Neutrophil (primary cell): ENCODE measurements around the gene HOXA2.

Source experiments
- H3K27ac ChIP-seq: fragments of 200-600 bp; sonication (generic); 2 replicates; pipeline ENCODE4 v1.5.1; 2016; ENCODE audit warnings: mild to moderate bottlenecking, moderate library complexity
- H3K27me3 ChIP-seq: fragments of 200-600 bp; sonication (generic); 2 replicates; pipeline ENCODE4 v1.6.0; 2016; ENCODE audit warnings: mild to moderate bottlenecking
- H3K36me3 ChIP-seq: fragments of 200-600 bp; sonication (generic); 2 replicates; pipeline ENCODE4 v1.5.1; 2017
- H3K4me1 ChIP-seq, 2 experiments: fragments of 200-600 bp in 1 of 2; sonication (generic) in 1 of 2; 1 replicate in 1 of 2; 2 replicates in 1 of 2; pipeline versions ENCODE4 v1.5.1 to v1.6.1; 2013 to 2016; ENCODE audit warnings: low read depth in 1 of 2, low read length in 1 of 2, mild to moderate bottlenecking in 1 of 2, moderate library complexity in 1 of 2; ENCODE audit not compliant: control insufficient read depth in 1 of 2, insufficient read depth in 1 of 2
- H3K4me3 ChIP-seq, 2 experiments: fragments of 200-600 bp in 1 of 2; sonication (generic) in 1 of 2; 1 replicate in 1 of 2; 2 replicates in 1 of 2; pipeline ENCODE4 v1.5.1; 2013 to 2016; ENCODE audit warnings: low read depth in 1 of 2, low read length in 1 of 2, mild to moderate bottlenecking in 1 of 2, moderate library complexity in 1 of 2
- H3K9me3 ChIP-seq: fragments of 200-600 bp; sonication (generic); 2 replicates; pipeline ENCODE4 v1.5.1; 2016
- TF ChIP-seq, protein P1 (sequence below): fragments of 200-600 bp; sonication (generic); IDR thresholded peaks from 2 replicates; pipeline ENCODE4 v1.5.1; 2016; ENCODE audit warnings: antibody characterized with exemption

HOXA2 gene

DNA sequence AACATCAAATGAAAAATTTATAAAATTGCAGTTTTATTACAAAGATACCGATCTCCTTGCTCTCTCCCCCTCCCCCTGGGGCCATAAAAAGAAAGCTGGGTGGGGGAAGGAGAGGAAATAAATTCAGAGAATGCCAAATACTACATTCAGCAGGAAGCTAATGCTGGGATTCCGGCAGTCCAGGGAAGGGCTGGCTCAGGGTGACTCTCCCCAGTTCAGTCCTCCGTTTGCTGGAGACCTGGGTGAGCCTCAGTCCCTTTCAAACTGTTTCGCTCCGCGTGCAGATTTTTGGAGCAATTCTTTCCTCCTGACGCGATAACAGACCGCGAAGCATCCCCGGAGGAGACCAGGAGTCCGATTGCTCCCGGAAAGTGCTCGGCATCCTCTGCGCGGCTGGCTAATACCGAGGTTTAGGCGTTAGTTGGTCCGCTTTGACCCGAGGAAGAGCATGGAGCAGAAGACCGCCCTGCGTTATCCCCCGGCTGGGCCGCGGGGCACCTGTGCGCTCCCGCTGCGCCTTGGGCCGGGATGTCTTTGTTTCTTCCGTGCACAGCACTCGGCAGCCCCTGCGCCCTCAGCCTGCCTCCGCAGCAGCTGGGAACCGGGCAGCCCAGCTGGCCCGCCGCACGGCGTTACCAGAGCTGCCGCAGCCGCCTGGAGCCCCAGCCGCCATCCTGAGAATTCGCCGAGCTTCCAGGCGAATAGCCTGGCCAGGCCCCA lies 3.9 kb upstream of the HOXA2 start:
- Histone ChIP-seq H3K4me3 (no peak overlapping the region), H3K36me3 (peaks cover 6% of the 10 kb centered on the region), H3K9me3 (no peaks in the 10 kb centered on the region), H3K4me1 (peaks cover 0 to 14% of the 10 kb centered on the region in 2 experiments), H3K27ac (no peak overlapping the region), H3K27me3 (peaks cover 54% of the 10 kb centered on the region)
- TF ChIP-seq, protein P1, sequence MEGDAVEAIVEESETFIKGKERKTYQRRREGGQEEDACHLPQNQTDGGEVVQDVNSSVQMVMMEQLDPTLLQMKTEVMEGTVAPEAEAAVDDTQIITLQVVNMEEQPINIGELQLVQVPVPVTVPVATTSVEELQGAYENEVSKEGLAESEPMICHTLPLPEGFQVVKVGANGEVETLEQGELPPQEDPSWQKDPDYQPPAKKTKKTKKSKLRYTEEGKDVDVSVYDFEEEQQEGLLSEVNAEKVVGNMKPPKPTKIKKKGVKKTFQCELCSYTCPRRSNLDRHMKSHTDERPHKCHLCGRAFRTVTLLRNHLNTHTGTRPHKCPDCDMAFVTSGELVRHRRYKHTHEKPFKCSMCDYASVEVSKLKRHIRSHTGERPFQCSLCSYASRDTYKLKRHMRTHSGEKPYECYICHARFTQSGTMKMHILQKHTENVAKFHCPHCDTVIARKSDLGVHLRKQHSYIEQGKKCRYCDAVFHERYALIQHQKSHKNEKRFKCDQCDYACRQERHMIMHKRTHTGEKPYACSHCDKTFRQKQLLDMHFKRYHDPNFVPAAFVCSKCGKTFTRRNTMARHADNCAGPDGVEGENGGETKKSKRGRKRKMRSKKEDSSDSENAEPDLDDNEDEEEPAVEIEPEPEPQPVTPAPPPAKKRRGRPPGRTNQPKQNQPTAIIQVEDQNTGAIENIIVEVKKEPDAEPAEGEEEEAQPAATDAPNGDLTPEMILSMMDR = no peak

DNA sequence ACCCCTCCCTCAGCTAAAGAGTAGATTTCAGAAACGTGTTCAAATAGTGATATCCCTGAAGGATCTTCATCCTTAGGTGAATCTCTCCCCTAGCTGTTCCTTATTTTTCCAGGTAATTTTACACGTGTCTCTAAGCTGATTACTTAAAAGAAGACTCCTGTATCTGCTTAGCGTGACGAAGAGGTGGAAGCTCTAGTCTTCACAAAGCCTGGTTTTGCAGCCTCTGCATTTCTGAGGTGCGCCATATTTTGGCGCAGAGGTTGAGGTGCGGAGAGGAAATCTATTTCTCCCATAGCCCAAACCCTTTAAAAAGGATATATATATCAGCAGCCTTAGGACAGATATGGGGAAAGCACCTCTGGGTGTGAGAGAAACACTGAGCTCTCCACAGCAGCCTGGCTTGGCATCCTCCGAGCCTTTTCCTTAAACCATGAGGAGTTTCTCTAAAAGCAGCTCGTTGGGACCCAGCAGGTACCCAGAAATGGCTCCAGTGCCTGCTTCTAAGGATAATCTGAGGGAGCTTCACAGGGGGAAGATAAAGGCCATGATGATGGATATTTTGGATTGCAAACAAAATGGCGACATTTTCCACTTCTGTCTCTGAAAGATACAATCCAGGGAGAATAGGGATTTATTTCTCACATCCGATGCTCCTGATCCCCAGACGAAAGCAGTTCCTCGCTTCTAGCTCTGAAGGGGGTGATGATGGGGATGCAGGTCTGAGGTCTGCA lies 3.0 kb upstream of the HOXA2 start:
- peaks cover 63% of the 10 kb centered on the region for H3K27me3 ChIP-seq
- H3K36me3 ChIP-seq = peaks cover 14% of the 10 kb centered on the region
- H3K4me3 ChIP-seq = no peak overlapping the region
- peaks cover 0 to 15% of the 10 kb centered on the region in 2 experiments for H3K4me1 ChIP-seq
- TF ChIP-seq, protein P1 = no peak
- no peak overlapping the region for H3K27ac ChIP-seq
- H3K9me3 ChIP-seq = no peaks in the 10 kb centered on the region

- Histone ChIP-seq H3K4me3 (no peak overlapping the region), H3K27me3 (peaks cover 72% of the 10 kb centered on the region), H3K36me3 (peaks cover 18% of the 10 kb centered on the region), H3K4me1 (peaks cover 0 to 15% of the 10 kb centered on the region in 2 experiments), H3K9me3 (no peaks in the 10 kb centered on the region), H3K27ac (no peak overlapping the region)
- TF ChIP-seq, protein P1 = no peak
Observed at GRCh38 chr7:27104341-27105058, 2.0 kb upstream of the HOXA2 start.

DNA sequence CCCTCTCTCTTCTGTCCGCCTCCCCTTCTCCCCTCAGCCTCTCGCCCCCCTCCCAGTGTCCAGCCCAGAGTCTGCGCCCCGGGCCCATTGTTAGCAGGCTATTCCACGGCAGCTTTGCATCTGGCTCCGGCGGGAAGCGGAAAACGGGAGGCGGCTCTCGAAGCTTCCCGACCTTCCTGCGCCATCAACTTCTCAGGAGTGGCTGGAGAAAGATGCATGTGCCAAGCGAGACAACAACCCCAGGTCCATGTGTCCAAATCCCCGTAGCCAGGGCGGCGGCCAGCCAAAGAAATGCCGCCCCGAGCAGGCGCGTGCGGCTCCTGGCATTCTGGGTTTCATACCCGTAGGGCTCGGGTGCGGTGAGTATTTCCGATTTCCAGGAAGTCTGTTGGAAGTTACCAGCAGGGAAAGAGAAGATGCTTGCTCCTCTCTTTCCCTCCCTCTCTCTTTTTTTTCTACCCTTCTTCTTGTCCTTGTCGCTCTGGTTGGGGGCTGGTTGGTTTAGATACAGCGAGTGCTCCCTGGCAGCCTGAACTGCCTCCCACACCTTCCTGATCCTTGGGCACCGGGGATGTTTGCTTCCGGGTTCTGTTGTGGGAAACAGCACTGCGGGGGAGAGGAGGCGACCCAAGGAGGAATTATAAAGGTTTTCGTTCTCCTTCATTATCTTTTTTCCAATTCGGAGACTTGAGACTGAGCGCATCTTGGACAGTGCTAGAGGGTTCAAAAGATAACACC lies 1.2 kb upstream of the HOXA2 start:
- no peak overlapping the region for H3K27ac ChIP-seq
- peaks cover 26% of the 10 kb centered on the region for H3K36me3 ChIP-seq
- no peaks in the 10 kb centered on the region for H3K9me3 ChIP-seq
- H3K4me1 ChIP-seq = peaks cover 2 to 21% of the 10 kb centered on the region in 2 experiments
- TF ChIP-seq, protein P1 = no peak
- H3K4me3 ChIP-seq = no peak overlapping the region
- peaks cover 81% of the 10 kb centered on the region for H3K27me3 ChIP-seq

DNA sequence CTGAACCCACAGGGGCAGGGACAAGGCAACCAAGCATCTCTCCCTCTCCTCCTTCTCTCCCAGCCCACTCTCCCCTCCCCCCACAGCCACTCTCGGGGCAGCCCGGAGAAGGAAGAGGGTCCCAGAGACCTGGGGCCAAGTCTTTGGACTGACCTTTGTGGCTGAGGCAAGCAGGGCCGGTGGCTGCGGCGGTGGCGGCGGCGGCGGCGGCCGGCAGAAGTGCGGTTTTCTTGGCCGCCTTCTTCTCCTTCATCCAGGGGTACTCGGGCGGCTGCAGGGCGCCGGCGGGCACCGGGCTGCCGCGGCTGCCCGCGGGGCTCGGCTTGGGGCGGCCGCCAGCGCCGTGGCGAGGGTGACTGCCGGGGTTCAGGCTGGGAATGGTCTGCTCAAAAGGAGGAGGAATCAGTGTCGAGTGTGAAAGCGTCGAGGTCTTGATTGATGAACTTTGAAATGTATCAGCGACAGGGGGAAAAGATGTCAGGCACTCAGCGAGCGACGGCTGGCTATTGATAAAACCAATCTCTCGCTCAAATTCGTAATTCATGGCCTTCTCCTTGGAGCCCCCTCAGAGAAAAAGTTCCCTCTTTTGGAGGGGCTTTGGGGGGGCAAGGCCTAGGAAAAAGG lies 414 bp downstream of the HOXA2 start:
- H3K36me3 ChIP-seq = peaks cover 36% of the 10 kb centered on the region
- peaks cover 18 to 37% of the 10 kb centered on the region in 2 experiments for H3K4me1 ChIP-seq
- no peak overlapping the region for H3K4me3 ChIP-seq
- TF ChIP-seq, protein P1 = no peak
- H3K9me3 ChIP-seq = no peaks in the 10 kb centered on the region
- H3K27ac ChIP-seq = no peak overlapping the region
- H3K27me3 ChIP-seq = peaks cover 96% of the 10 kb centered on the region
